Measurements from ENCODE around the gene FAM210B. TPM values are rescaled to one million over a fixed set of nuclear protein-coding genes. Genes with fewer than 3 reads are reported as not detected.

FAM210B gene
- total and polyA plus RNA-seq, 2 of the 8 experiments (the other 6 are each of a cell fraction or from before 2014, with no cell fraction given) = 9.4 to 15.0 TPM

DNA sequence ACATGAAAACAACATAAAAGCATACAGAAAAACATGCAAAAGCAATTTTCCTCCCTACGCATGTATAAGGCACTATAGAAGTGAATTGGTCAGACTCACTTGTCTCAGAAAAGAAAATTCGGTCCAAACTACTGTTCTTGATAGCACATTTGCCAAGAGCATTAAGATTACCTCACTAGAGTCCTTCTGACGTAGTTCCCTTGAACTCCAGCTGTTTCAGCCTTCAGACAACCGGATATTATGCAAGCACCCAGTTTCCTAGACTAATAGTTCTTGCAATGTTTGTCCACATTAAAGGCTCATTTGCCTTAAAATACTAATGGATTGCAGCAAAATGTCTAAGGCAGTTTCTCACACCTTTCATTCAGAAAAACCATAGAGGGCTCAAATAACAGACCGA lies 50.7 kb downstream of the FAM210B start (continued):
- TF ChIP-seq, protein P1, sequence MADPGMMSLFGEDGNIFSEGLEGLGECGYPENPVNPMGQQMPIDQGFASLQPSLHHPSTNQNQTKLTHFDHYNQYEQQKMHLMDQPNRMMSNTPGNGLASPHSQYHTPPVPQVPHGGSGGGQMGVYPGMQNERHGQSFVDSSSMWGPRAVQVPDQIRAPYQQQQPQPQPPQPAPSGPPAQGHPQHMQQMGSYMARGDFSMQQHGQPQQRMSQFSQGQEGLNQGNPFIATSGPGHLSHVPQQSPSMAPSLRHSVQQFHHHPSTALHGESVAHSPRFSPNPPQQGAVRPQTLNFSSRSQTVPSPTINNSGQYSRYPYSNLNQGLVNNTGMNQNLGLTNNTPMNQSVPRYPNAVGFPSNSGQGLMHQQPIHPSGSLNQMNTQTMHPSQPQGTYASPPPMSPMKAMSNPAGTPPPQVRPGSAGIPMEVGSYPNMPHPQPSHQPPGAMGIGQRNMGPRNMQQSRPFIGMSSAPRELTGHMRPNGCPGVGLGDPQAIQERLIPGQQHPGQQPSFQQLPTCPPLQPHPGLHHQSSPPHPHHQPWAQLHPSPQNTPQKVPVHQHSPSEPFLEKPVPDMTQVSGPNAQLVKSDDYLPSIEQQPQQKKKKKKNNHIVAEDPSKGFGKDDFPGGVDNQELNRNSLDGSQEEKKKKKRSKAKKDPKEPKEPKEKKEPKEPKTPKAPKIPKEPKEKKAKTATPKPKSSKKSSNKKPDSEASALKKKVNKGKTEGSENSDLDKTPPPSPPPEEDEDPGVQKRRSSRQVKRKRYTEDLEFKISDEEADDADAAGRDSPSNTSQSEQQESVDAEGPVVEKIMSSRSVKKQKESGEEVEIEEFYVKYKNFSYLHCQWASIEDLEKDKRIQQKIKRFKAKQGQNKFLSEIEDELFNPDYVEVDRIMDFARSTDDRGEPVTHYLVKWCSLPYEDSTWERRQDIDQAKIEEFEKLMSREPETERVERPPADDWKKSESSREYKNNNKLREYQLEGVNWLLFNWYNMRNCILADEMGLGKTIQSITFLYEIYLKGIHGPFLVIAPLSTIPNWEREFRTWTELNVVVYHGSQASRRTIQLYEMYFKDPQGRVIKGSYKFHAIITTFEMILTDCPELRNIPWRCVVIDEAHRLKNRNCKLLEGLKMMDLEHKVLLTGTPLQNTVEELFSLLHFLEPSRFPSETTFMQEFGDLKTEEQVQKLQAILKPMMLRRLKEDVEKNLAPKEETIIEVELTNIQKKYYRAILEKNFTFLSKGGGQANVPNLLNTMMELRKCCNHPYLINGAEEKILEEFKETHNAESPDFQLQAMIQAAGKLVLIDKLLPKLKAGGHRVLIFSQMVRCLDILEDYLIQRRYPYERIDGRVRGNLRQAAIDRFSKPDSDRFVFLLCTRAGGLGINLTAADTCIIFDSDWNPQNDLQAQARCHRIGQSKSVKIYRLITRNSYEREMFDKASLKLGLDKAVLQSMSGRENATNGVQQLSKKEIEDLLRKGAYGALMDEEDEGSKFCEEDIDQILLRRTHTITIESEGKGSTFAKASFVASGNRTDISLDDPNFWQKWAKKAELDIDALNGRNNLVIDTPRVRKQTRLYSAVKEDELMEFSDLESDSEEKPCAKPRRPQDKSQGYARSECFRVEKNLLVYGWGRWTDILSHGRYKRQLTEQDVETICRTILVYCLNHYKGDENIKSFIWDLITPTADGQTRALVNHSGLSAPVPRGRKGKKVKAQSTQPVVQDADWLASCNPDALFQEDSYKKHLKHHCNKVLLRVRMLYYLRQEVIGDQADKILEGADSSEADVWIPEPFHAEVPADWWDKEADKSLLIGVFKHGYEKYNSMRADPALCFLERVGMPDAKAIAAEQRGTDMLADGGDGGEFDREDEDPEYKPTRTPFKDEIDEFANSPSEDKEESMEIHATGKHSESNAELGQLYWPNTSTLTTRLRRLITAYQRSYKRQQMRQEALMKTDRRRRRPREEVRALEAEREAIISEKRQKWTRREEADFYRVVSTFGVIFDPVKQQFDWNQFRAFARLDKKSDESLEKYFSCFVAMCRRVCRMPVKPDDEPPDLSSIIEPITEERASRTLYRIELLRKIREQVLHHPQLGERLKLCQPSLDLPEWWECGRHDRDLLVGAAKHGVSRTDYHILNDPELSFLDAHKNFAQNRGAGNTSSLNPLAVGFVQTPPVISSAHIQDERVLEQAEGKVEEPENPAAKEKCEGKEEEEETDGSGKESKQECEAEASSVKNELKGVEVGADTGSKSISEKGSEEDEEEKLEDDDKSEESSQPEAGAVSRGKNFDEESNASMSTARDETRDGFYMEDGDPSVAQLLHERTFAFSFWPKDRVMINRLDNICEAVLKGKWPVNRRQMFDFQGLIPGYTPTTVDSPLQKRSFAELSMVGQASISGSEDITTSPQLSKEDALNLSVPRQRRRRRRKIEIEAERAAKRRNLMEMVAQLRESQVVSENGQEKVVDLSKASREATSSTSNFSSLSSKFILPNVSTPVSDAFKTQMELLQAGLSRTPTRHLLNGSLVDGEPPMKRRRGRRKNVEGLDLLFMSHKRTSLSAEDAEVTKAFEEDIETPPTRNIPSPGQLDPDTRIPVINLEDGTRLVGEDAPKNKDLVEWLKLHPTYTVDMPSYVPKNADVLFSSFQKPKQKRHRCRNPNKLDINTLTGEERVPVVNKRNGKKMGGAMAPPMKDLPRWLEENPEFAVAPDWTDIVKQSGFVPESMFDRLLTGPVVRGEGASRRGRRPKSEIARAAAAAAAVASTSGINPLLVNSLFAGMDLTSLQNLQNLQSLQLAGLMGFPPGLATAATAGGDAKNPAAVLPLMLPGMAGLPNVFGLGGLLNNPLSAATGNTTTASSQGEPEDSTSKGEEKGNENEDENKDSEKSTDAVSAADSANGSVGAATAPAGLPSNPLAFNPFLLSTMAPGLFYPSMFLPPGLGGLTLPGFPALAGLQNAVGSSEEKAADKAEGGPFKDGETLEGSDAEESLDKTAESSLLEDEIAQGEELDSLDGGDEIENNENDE (IDR thresholded peaks at IDR 0.05; ENCODE audit: insufficient replicate concordance, low read length) = no peak
- TF ChIP-seq CEBPB (IDR thresholded peaks at IDR 0.05; ENCODE audit: low read depth, low read length) (no peak), CBX5 (IDR thresholded peaks at IDR 0.05; ENCODE audit: low read depth, low read length) (no peak), EP300 (IDR thresholded peaks at IDR 0.05; ENCODE audit: borderline replicate concordance in 1 of 2, low read depth in 2 of 2, low read length in 2 of 2) (no peak), SIX5 (IDR thresholded peaks at IDR 0.05; ENCODE audit: low read depth, low read length) (no peak), HDAC6 (IDR thresholded peaks at IDR 0.05; ENCODE audit: low read depth, low read length) (no peak), GTF2F1 (IDR thresholded peaks at IDR 0.05; ENCODE audit: borderline replicate concordance, low read depth, low read length) (no peak), RXRA (IDR thresholded peaks at IDR 0.05; ENCODE audit: insufficient read depth, low read depth, low read length) (no peak), JUN (IDR thresholded peaks at IDR 0.05; ENCODE audit: low read depth, low read length) (no peak), CBX8 (IDR thresholded peaks at IDR 0.05; ENCODE audit: borderline replicate concordance, low read depth, low read length) (no peak), POLR2AphosphoS5 (IDR thresholded peaks at IDR 0.05; ENCODE audit: low read depth, low read length) (no peak)

Data from H1 (cell line).